ENCODE data around the gene TTLL11.
A peak's percentile ranks its signal among the peaks of the same experiment; 100 is the strongest.
"Not testable (repeated sequence)": the region's sequence is repeated elsewhere in the genome, so short reads cannot be mapped to it uniquely, and the experiment has no call there.

The TTLL11 gene

DNA sequence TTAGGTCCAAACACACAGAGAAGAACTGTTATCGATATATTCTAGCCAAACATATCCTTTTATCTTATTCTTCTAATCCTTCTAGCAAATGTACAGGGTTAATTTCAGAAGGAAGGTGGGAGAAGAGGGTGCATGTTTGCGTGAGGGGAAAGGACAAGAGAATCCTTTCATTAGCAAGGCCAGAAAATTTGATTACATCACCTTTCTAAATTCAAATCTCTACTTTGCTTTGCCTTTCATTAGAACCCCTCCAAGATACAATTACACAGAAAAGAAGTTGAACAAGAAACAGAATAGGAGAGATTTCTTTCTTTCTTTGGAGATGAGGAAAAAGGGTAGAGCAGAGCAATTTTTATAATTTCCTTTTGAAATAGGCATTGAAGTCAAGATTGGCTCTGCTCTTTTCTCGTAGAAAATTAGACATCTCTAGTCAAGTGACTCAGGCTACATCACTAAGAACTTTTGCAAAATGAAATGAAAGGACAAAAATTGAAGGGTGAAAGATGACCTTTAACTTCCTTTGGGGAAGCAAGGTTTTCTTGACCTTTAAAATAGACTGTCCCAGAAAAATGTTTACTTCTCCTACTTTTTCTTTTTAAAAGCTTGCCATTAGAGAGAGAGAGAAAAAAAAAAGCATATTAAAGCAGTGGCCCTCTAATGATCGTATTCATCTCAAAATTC lies 81.2 kb downstream of the TTLL11 start:
- Histone ChIP-seq H3K4me3 (ENCODE audit: low read length) (no peak overlapping the region), H3K9ac (ENCODE audit: low read length) (no peak overlapping the region), H3K27ac (ENCODE audit: low read depth, low read length) (no peak overlapping the region), H3K36me3 (ENCODE audit: control insufficient read depth, insufficient read depth, low read length) (no peaks in the 10 kb centered on the region), H3K27me3 (ENCODE audit: control insufficient read depth, insufficient read depth, low read length) (no peaks in the 10 kb centered on the region), H3K4me1 (ENCODE audit: control insufficient read depth, insufficient read depth, low read length) (no peaks in the 10 kb centered on the region)

GRCh38 chr9:122008559-122008958 lies 84.5 kb downstream of the TTLL11 start:
- no peaks in the 10 kb centered on the region for H3K36me3 ChIP-seq (ENCODE audit: control insufficient read depth, insufficient read depth, low read length)
- no peak overlapping the region for H3K9ac ChIP-seq (ENCODE audit: low read length)
- H3K4me3 ChIP-seq (ENCODE audit: low read length), result no peak overlapping the region
- H3K4me1 ChIP-seq (ENCODE audit: control insufficient read depth, insufficient read depth, low read length), result no peaks in the 10 kb centered on the region
- no peaks in the 10 kb centered on the region for H3K27me3 ChIP-seq (ENCODE audit: control insufficient read depth, insufficient read depth, low read length)
- H3K27ac ChIP-seq (ENCODE audit: low read depth, low read length), result no peak overlapping the region

- no peak overlapping the region for H3K27ac ChIP-seq (ENCODE audit: low read depth, low read length)
Observed at GRCh38 chr9:122007837-122008236, 85.3 kb downstream of the TTLL11 start.

DNA sequence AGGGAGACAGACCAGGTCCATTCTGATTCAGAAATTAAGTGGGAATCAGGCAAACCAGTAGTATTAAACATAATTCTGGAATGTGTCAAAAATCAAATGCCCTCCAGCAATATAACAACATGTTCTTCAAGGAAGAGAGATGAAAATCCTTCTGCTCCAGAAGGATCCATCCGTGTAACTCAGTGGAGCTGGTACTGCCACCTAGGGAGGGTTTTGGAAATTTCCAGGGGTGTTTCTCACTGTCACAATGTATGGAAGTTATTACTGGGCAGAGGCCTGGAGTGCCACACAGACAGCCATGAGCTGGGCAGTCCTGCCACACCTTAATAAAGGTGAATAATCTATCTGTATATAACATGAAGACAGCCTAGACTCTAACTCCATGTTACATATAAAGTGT lies 87.5 kb downstream of the TTLL11 start:
- peaks cover 4% of the 10 kb centered on the region for H3K4me1 ChIP-seq (ENCODE audit: control insufficient read depth, insufficient read depth, low read length)
- H3K27ac ChIP-seq (ENCODE audit: low read depth, low read length), result no peak overlapping the region

More at GRCh38 chr9:122007837-122008236, 85.3 kb downstream of the TTLL11 start:
- H3K27me3 ChIP-seq (ENCODE audit: control insufficient read depth, insufficient read depth, low read length), result no peaks in the 10 kb centered on the region
- H3K4me3 ChIP-seq (ENCODE audit: low read length), result no peak overlapping the region
- H3K9ac ChIP-seq (ENCODE audit: low read length), result no peak overlapping the region
- no peaks in the 10 kb centered on the region for H3K4me1 ChIP-seq (ENCODE audit: control insufficient read depth, insufficient read depth, low read length)
- H3K36me3 ChIP-seq (ENCODE audit: control insufficient read depth, insufficient read depth, low read length), result no peaks in the 10 kb centered on the region

DNA sequence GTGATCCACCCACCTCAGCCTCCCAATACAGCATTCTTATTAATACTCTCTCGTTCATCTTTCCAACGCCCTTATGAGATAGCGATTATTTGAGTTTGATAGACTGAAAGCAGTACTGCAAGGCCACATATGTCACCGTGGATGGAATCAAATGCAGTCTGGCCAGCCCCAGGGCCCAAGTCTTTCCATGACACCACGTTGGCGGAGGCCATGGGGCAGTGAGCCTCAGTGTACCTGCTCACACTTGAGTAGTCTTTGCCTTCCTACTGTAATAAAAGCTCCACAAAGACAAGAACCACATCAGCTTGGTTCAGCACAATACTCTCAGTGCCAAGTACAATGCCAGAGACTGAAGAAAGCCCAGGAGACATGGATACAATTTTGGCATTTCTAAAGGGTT lies 88.5 kb downstream of the TTLL11 start:
- H3K27me3 ChIP-seq (ENCODE audit: control insufficient read depth, insufficient read depth, low read length), result no peaks in the 10 kb centered on the region
- H3K4me1 ChIP-seq (ENCODE audit: control insufficient read depth, insufficient read depth, low read length), result peaks cover 4% of the 10 kb centered on the region
- H3K9ac ChIP-seq (ENCODE audit: low read length), result no peak overlapping the region
- no peaks in the 10 kb centered on the region for H3K36me3 ChIP-seq (ENCODE audit: control insufficient read depth, insufficient read depth, low read length)
- H3K27ac ChIP-seq (ENCODE audit: low read depth, low read length), result no peak overlapping the region
- H3K4me3 ChIP-seq (ENCODE audit: low read length), result no peak overlapping the region

More for the DNA sequence above, 87.5 kb downstream of the TTLL11 start:
- no peak overlapping the region for H3K9ac ChIP-seq (ENCODE audit: low read length)
- H3K4me3 ChIP-seq (ENCODE audit: low read length), result no peak overlapping the region
- no peaks in the 10 kb centered on the region for H3K27me3 ChIP-seq (ENCODE audit: control insufficient read depth, insufficient read depth, low read length)
- no peaks in the 10 kb centered on the region for H3K36me3 ChIP-seq (ENCODE audit: control insufficient read depth, insufficient read depth, low read length)

- Histone ChIP-seq H3K27ac (ENCODE audit: low read depth, low read length) (peak overlapping the region; percentile 60), H3K27me3 (ENCODE audit: control insufficient read depth, insufficient read depth, low read length) (no peaks in the 10 kb centered on the region), H3K4me1 (ENCODE audit: control insufficient read depth, insufficient read depth, low read length) (peaks cover 6% of the 10 kb centered on the region), H3K36me3 (ENCODE audit: control insufficient read depth, insufficient read depth, low read length) (no peaks in the 10 kb centered on the region), H3K9ac (ENCODE audit: low read length) (no peak overlapping the region), H3K4me3 (ENCODE audit: low read length) (no peak overlapping the region)
Observed at GRCh38 chr9:122001491-122002201, 91.5 kb downstream of the TTLL11 start.

- H3K27me3 ChIP-seq (ENCODE audit: control insufficient read depth, insufficient read depth, low read length); H3K9ac ChIP-seq (ENCODE audit: low read length); H3K36me3 ChIP-seq (ENCODE audit: control insufficient read depth, insufficient read depth, low read length); H3K27ac ChIP-seq (ENCODE audit: low read depth, low read length); H3K4me1 ChIP-seq (ENCODE audit: control insufficient read depth, insufficient read depth, low read length); H3K4me3 ChIP-seq (ENCODE audit: low read length): not testable (repeated sequence)
Observed at GRCh38 chr9:122000526-122000925, 92.6 kb downstream of the TTLL11 start.

DNA sequence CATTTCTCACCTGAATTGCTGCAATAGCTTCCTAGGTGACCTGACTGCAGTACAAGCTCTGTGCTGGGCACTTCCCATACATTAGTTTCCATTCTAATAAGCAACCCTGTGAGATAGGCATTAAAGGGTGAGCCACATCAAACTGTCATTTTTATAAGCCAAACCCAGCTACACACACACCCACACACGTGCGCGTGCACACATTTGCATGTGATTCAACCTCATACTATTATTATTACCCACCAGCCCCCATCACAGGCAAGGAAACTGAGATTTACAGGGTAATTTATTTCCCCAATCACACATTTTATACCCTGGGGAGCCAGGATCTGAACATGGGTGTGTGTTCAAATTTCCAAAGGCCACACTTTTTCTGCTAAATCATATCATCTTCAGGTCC lies 93.6 kb downstream of the TTLL11 start:
- peaks cover 6% of the 10 kb centered on the region for H3K4me1 ChIP-seq (ENCODE audit: control insufficient read depth, insufficient read depth, low read length)
- no peak overlapping the region for H3K27ac ChIP-seq (ENCODE audit: low read depth, low read length)
- H3K4me3 ChIP-seq (ENCODE audit: low read length), result no peak overlapping the region
- H3K27me3 ChIP-seq (ENCODE audit: control insufficient read depth, insufficient read depth, low read length), result no peaks in the 10 kb centered on the region
- no peaks in the 10 kb centered on the region for H3K36me3 ChIP-seq (ENCODE audit: control insufficient read depth, insufficient read depth, low read length)
- no peak overlapping the region for H3K9ac ChIP-seq (ENCODE audit: low read length)

DNA sequence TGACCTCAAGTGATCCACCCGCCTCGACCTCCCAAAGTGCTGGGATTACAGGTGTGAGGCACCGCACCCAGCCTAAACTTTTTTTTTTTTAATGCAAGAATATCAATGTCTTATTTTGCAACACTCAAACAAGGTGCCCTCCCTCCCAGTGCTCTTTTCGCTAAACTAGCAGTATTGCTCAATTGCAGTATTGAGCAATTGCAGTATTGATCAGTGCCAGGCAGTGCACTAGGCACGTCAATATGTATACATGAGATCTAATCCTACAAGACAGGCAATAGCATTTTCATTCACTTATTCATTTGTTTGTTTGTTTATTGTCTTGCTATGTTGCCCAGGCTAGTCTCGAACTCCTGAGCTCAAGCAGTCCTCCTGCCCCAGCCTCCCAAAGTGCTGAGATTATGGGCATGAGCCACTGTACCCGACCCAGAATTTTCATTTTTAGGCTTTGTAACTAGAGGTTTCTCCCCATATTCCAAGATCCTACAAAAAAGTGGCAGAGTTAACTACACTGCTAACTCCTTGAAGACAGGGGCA lies 94.5 kb downstream of the TTLL11 start:
- H3K4me3 ChIP-seq (ENCODE audit: low read length), result no peak overlapping the region
- H3K9ac ChIP-seq (ENCODE audit: low read length), result no peak overlapping the region
- H3K27ac ChIP-seq (ENCODE audit: low read depth, low read length), result no peak overlapping the region
- no peaks in the 10 kb centered on the region for H3K27me3 ChIP-seq (ENCODE audit: control insufficient read depth, insufficient read depth, low read length)
- peaks cover 6% of the 10 kb centered on the region for H3K4me1 ChIP-seq (ENCODE audit: control insufficient read depth, insufficient read depth, low read length)
- no peaks in the 10 kb centered on the region for H3K36me3 ChIP-seq (ENCODE audit: control insufficient read depth, insufficient read depth, low read length)

GRCh38 chr9:121997791-121998190 lies 95.3 kb downstream of the TTLL11 start:
- no peak overlapping the region for H3K9ac ChIP-seq (ENCODE audit: low read length)
- no peaks in the 10 kb centered on the region for H3K36me3 ChIP-seq (ENCODE audit: control insufficient read depth, insufficient read depth, low read length)
- no peak overlapping the region for H3K27ac ChIP-seq (ENCODE audit: low read depth, low read length)
- no peak overlapping the region for H3K4me3 ChIP-seq (ENCODE audit: low read length)
- H3K27me3 ChIP-seq (ENCODE audit: control insufficient read depth, insufficient read depth, low read length), result no peaks in the 10 kb centered on the region
- H3K4me1 ChIP-seq (ENCODE audit: control insufficient read depth, insufficient read depth, low read length), result peaks cover 6% of the 10 kb centered on the region

DNA sequence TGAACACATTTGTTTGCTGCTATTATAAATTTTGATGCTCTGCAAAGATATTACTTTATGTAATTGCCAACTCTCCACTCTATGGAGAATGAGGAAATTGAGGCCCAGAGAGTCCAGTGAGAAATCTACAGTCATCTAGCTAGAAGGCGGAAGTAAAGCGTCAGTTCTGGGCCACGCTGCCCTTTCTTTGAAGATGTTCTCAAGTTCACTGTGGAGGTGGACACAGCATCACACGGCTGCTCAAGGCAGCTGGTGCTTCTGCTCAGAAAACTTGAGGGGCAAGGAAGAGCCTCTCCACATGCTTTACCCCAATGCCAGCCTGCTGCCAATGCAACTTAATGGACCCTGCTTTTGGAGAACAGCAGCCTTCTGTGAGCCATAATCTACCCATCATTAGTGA lies 96.3 kb downstream of the TTLL11 start:
- Histone ChIP-seq H3K9ac (ENCODE audit: low read length) (no peak overlapping the region), H3K4me1 (ENCODE audit: control insufficient read depth, insufficient read depth, low read length) (peaks cover 6% of the 10 kb centered on the region), H3K4me3 (ENCODE audit: low read length) (no peak overlapping the region), H3K36me3 (ENCODE audit: control insufficient read depth, insufficient read depth, low read length) (no peaks in the 10 kb centered on the region), H3K27me3 (ENCODE audit: control insufficient read depth, insufficient read depth, low read length) (no peaks in the 10 kb centered on the region), H3K27ac (ENCODE audit: low read depth, low read length) (no peak overlapping the region)

GRCh38 chr9:121995997-121996396 lies 97.1 kb downstream of the TTLL11 start:
- no peak overlapping the region for H3K4me3 ChIP-seq (ENCODE audit: low read length)
- no peaks in the 10 kb centered on the region for H3K27me3 ChIP-seq (ENCODE audit: control insufficient read depth, insufficient read depth, low read length)
- H3K27ac ChIP-seq (ENCODE audit: low read depth, low read length), result no peak overlapping the region
- H3K9ac ChIP-seq (ENCODE audit: low read length), result no peak overlapping the region
- no peaks in the 10 kb centered on the region for H3K36me3 ChIP-seq (ENCODE audit: control insufficient read depth, insufficient read depth, low read length)
- H3K4me1 ChIP-seq (ENCODE audit: control insufficient read depth, insufficient read depth, low read length), result peaks cover 2% of the 10 kb centered on the region
